H1 (cell line): Measurements from ENCODE around the gene COL5A1. TPM values are rescaled to one million over a fixed set of nuclear protein-coding genes. Genes with fewer than 3 reads are reported as not detected.

Experiments
- CTCF ChIA-PET: fragments of 300-600 bp; sonication (Branson Sonifier 250); formaldehyde crosslinking; loops from one replicate; lab custom pipeline; 2021; ENCODE audit not compliant: partially characterized antibody; lab: Charles Lee
- POLR2A ChIA-PET: fragments of 300-600 bp; sonication (Branson Sonifier 250); formaldehyde crosslinking; loops from one replicate; lab custom pipeline; 2021; ENCODE audit warnings: inconsistent platforms; ENCODE audit not compliant: partially characterized antibody; lab: Charles Lee
- DNase-seq, 2 experiments: peaks; one replicate each; pipeline versions ENCODE4 v3.0.0 to v3.0.0-alpha.2; 2010 to 2022; ENCODE audit warnings: low spot score in 2 of 2, low read depth in 1 of 2, mixed read lengths in 1 of 2
- FAIRE-seq: peaks from 2 replicates; lab custom pipeline; 2011; peaks lifted over from hg19 to GRCh38; lab: Jason Lieb, UNC
- H2AFZ ChIP-seq: 2 replicates; pipeline ENCODE4 v1.8.1; 2012; ENCODE audit warnings: low read length, inconsistent platforms
- H2AK5ac ChIP-seq: 2 replicates; pipeline ENCODE4 v1.6.1; 2013; ENCODE audit warnings: low read depth, low read length
- H2BK120ac ChIP-seq: replicated peaks from 2 replicates; pipeline ENCODE3; 2013; ENCODE audit warnings: low read depth, low read length, inconsistent platforms
- H2BK12ac ChIP-seq: 2 replicates; pipeline ENCODE4 v1.6.1; 2013; ENCODE audit warnings: low read depth, low read length
- H2BK15ac ChIP-seq: 2 replicates; pipeline ENCODE4 v1.6.1; 2013; ENCODE audit warnings: low read length
- H2BK20ac ChIP-seq: 2 replicates; pipeline ENCODE4 v1.6.1; 2013; ENCODE audit warnings: low read length
- H2BK5ac ChIP-seq: 2 replicates; pipeline ENCODE4 v1.6.1; 2013; ENCODE audit warnings: low read depth, low read length
- H3K14ac ChIP-seq: 2 replicates; pipeline ENCODE4 v1.6.1; 2013; ENCODE audit warnings: inconsistent platforms; ENCODE audit not compliant: insufficient read length
- H3K18ac ChIP-seq: 2 replicates; pipeline ENCODE4 v1.6.1; 2013; ENCODE audit warnings: low read length; ENCODE audit errors: extremely low read depth
- H3K23ac ChIP-seq: 2 replicates; pipeline ENCODE4 v1.6.1; 2013; ENCODE audit warnings: inconsistent platforms; ENCODE audit not compliant: insufficient read length
- H3K23me2 ChIP-seq: 2 replicates; pipeline ENCODE4 v1.6.1; 2013; ENCODE audit warnings: low read depth, low read length
- H3K27ac ChIP-seq: 2 replicates; pipeline ENCODE4 v1.6.1; 2011; ENCODE audit warnings: low read depth, low read length, inconsistent platforms
- H3K27me3 ChIP-seq, 4 experiments: replicated peaks in 1 of 4; 1 replicate in 1 of 4; 2 replicates in 3 of 4; pipeline versions ENCODE4 v1.6.1 to v1.8.1; 2011 to 2013; ENCODE audit warnings: low read length in 3 of 4, mild to moderate bottlenecking in 3 of 4, inconsistent platforms in 2 of 4, mixed read lengths in 2 of 4, moderate library complexity in 1 of 4; ENCODE audit not compliant: control insufficient read depth in 3 of 4, insufficient read depth in 3 of 4; ENCODE audit errors: extremely low read depth in 1 of 4
- H3K36me3 ChIP-seq, 4 experiments: 2 replicates each; pipeline versions ENCODE4 v1.6.1 to v1.8.1; 2011 to 2013; ENCODE audit warnings: mild to moderate bottlenecking in 4 of 4, low read length in 3 of 4, moderate library complexity in 2 of 4, control low read depth in 1 of 4, inconsistent platforms in 1 of 4; ENCODE audit not compliant: insufficient read depth in 4 of 4, control insufficient read depth in 2 of 4
- H3K4ac ChIP-seq: replicated peaks from 2 replicates; pipeline ENCODE3; 2013; ENCODE audit warnings: low read length, low read depth, mixed read lengths, inconsistent platforms; ENCODE audit not compliant: insufficient read length
- H3K4me1 ChIP-seq, 4 experiments: replicated peaks in 1 of 4; 1 replicate in 1 of 4; 2 replicates in 3 of 4; pipeline versions ENCODE4 v1.6.1 to v1.8.1; 2011 to 2013; ENCODE audit warnings: low read length in 3 of 4, inconsistent platforms in 2 of 4, mixed read lengths in 1 of 4; ENCODE audit not compliant: insufficient read depth in 4 of 4, control insufficient read depth in 3 of 4
- H3K4me2 ChIP-seq, 2 experiments: 2 replicates each; pipeline versions ENCODE4 v1.6.1 to v1.8.1; 2011 to 2013; ENCODE audit warnings: low read depth in 2 of 2, low read length in 2 of 2, control low read depth in 1 of 2, inconsistent platforms in 1 of 2, mild to moderate bottlenecking in 1 of 2; ENCODE audit not compliant: insufficient read depth in 1 of 2
- H3K4me3 ChIP-seq, 4 experiments: fragments of 200-600, 300-600 bp in 1 of 4; sonication (generic), shearing (Covaris generic), sonication (Bioruptor Twin) in 1 of 4; 2 replicates each; pipeline versions ENCODE4 v1.5.1 to v1.8.1; 2011 to 2016; ENCODE audit warnings: low read length in 4 of 4, low read depth in 3 of 4, control low read depth in 2 of 4, inconsistent platforms in 2 of 4, mild to moderate bottlenecking in 2 of 4, mixed read lengths in 1 of 4, moderate library complexity in 1 of 4; ENCODE audit not compliant: insufficient read depth in 2 of 4; ENCODE audit errors: extremely low read depth in 1 of 4
- H3K56ac ChIP-seq: replicated peaks from 2 replicates; pipeline ENCODE3; 2013; ENCODE audit warnings: low read depth, mild to moderate bottlenecking, mixed read lengths, low read length, inconsistent platforms; ENCODE audit not compliant: insufficient read length
- H3K79me1 ChIP-seq: 2 replicates; pipeline ENCODE4 v1.6.1; 2013; ENCODE audit warnings: low read depth, low read length, control low read depth
- H3K79me2 ChIP-seq, 2 experiments: 2 replicates each; pipeline versions ENCODE4 v1.6.1 to v1.8.1; 2012 to 2013; ENCODE audit warnings: low read length in 2 of 2, mild to moderate bottlenecking in 2 of 2, inconsistent platforms in 1 of 2; ENCODE audit not compliant: insufficient read depth in 2 of 2, control insufficient read depth in 1 of 2
- H3K9ac ChIP-seq, 4 experiments: replicated peaks in 1 of 4; 1 replicate in 1 of 4; 2 replicates in 3 of 4; pipeline versions ENCODE4 v1.6.1 to v1.8.1; 2011 to 2013; ENCODE audit warnings: low read depth in 3 of 4, low read length in 3 of 4, control low read depth in 2 of 4, mild to moderate bottlenecking in 2 of 4, moderate library complexity in 2 of 4, inconsistent platforms in 1 of 4; ENCODE audit errors: extremely low read depth in 1 of 4
- H3K9me3 ChIP-seq, 2 experiments: 2 replicates each; pipeline versions ENCODE4 v1.6.1 to v1.8.1; 2012 to 2013; ENCODE audit warnings: mild to moderate bottlenecking in 2 of 2, moderate library complexity in 2 of 2, control low read depth in 1 of 2, inconsistent platforms in 1 of 2, low read depth in 1 of 2, low read length in 1 of 2, mixed read lengths in 1 of 2; ENCODE audit not compliant: insufficient read depth in 2 of 2
- H4K20me1 ChIP-seq, 2 experiments: replicated peaks in 1 of 2; 2 replicates each; pipeline versions ENCODE3 to v1.8.1; 2011 to 2013; ENCODE audit warnings: inconsistent platforms in 2 of 2, low read length in 2 of 2, mild to moderate bottlenecking in 1 of 2; ENCODE audit not compliant: insufficient read depth in 2 of 2, control insufficient read depth in 1 of 2
- H4K5ac ChIP-seq: 2 replicates; pipeline ENCODE4 v1.6.1; 2013; ENCODE audit warnings: low read length, low read depth, mixed read lengths, inconsistent platforms; ENCODE audit not compliant: insufficient read length
- H4K8ac ChIP-seq: 2 replicates; pipeline ENCODE4 v1.8.0; 2013; ENCODE audit warnings: mild to moderate bottlenecking, moderate library complexity, low read length, inconsistent platforms; ENCODE audit not compliant: insufficient read depth; ENCODE audit errors: extremely low read depth
- H4K91ac ChIP-seq: replicated peaks from 2 replicates; pipeline ENCODE3; 2013; ENCODE audit warnings: low read length, mixed read lengths, inconsistent platforms; ENCODE audit not compliant: insufficient read length
- CREB1 ChIP-seq: IDR thresholded peaks from 2 replicates; pipeline ENCODE4 v1.6.1; 2012; ENCODE audit warnings: inconsistent platforms
- CTCF ChIP-seq, 3 experiments: IDR thresholded peaks; 1 replicate in 2 of 3; 2 replicates in 1 of 3; pipeline versions ENCODE4 v1.5.1 to v1.6.1; 2011; ENCODE audit warnings: low read length in 3 of 3, mild to moderate bottlenecking in 3 of 3, inconsistent platforms in 2 of 3, low read depth in 1 of 3, moderate library complexity in 1 of 3; ENCODE audit not compliant: insufficient read depth in 1 of 3; ENCODE audit errors: control extremely low read depth in 1 of 3
- GTF2F1 ChIP-seq: IDR thresholded peaks from 2 replicates; pipeline ENCODE4 v1.6.1; 2012; ENCODE audit warnings: low read depth, low read length, improper control_type of control experiment, borderline replicate concordance
- HDAC6 ChIP-seq: IDR thresholded peaks from one replicate; pipeline ENCODE4 v1.7.1; 2012; ENCODE audit warnings: low read depth, mild to moderate bottlenecking, inconsistent platforms, low read length, moderate library complexity
- KDM1A ChIP-seq: fragments of 200-600, 300-600 bp; sonication (generic); IDR thresholded peaks from 2 replicates; pipeline ENCODE4 v1.7.1; 2016; ENCODE audit warnings: mild to moderate bottlenecking, low read length, borderline replicate concordance
- PHF8 ChIP-seq: fragments of 200-600 bp; sonication (generic); conservative IDR thresholded peaks from 2 replicates; pipeline ENCODE4 v1.7.1; 2012; ENCODE audit warnings: low read depth, mild to moderate bottlenecking, inconsistent platforms, low read length, moderate library complexity
- POLR2A ChIP-seq, 2 experiments: IDR thresholded peaks; 1 replicate in 1 of 2; 2 replicates in 1 of 2; pipeline ENCODE4 v1.6.1; 2011; ENCODE audit warnings: low read depth in 2 of 2, low read length in 2 of 2, mild to moderate bottlenecking in 2 of 2; ENCODE audit errors: control extremely low read depth in 1 of 2
- SIRT6 ChIP-seq: IDR thresholded peaks from one replicate; pipeline ENCODE4 v1.7.1; 2012; ENCODE audit warnings: low read length, inconsistent platforms
- TAF1 ChIP-seq: IDR thresholded peaks from 2 replicates; pipeline ENCODE4 v1.6.1; 2011; ENCODE audit warnings: mild to moderate bottlenecking, low read depth, low read length
- WGBS, 2 experiments: shearing (Covaris generic) in 1 of 2; methylation state at CpG; one replicate each; pipeline versions ENCODE4 v1.1.6 to v1.1.7; 2013 to 2015; ENCODE audit warnings: low lambda C conversion rate in 2 of 2, mixed read lengths in 2 of 2, inconsistent platforms in 1 of 2, low coverage in 1 of 2, missing lambda C conversion rate in 1 of 2; ENCODE audit not compliant: insufficient replicate concordance in 2 of 2, insufficient coverage in 1 of 2, insufficient read length in 1 of 2; ENCODE audit errors: extremely low coverage in 1 of 2, missing lambda C conversion rate in 1 of 2; 5-methylcytosine and 5-hydroxymethylcytosine counted together
- polyA plus RNA-seq, 7 experiments: library from polyadenylated mRNA; depleted of rRNA in 3 of 7; stranded (reverse) in 5 of 7; unstranded in 2 of 7; fragments of >200 nt in 5 of 7; fragments of 200-250 nt in 2 of 7; gene quantifications; 1 replicate in 5 of 7; 2 replicates in 1 of 7; 4 replicates in 1 of 7; pipeline versions ENCODE4 v1.2.1 to v1.2.3, GENCODE V29; 2011 to 2013; ENCODE audit warnings: missing spikeins in 2 of 7, mixed read lengths in 2 of 7
- total RNA-seq: library from RNA; stranded (reverse); fragmentation: NEBNext Ultra II Directional; extraction: Animal tissue kit (Norgen Biotek cat#: 25700); gene quantifications from 2 replicates; pipeline ENCODE4 v1.2.1, GENCODE V29; 2021
- TF ChIP-seq, protein P1 (sequence below): IDR thresholded peaks from 2 replicates; pipeline ENCODE4 v1.6.1; 2011; ENCODE audit warnings: low read depth, mild to moderate bottlenecking, low read length; ENCODE audit not compliant: insufficient read depth

Gene COL5A1
- total and polyA plus RNA-seq, 2 of the 8 experiments (the other 6 are each of a cell fraction or from before 2014, with no cell fraction given), result 3.8 to 12.0 TPM

GRCh38 chr9:134694368-134694665 lies 52.7 kb downstream of the COL5A1 start:
- CTCF ChIA-PET, result interaction anchor here (1.0 to 8.0 kb wide), 4 partner anchors 15 to 779 kb away, joined by 3 to 54 read pairs (median 4); no protein-coding TSS in a partner anchor
- Histone ChIP-seq H3K4me3 (no peak overlapping the region), H3K14ac (no peak overlapping the region), H2BK12ac (no peak overlapping the region), H4K5ac (no peak overlapping the region), H3K4me1 (peaks cover 0 to 10% (median 2%) of the 10 kb centered on the region in 4 experiments; a peak in 3 of 7 replicates), H2BK5ac (no peak overlapping the region), H3K56ac (no peak overlapping the region), H3K4me2 (no peak overlapping the region), H2AFZ (no peak overlapping the region), H3K23ac (no peak overlapping the region), H4K20me1 (peaks cover 0 to 3% of the 10 kb centered on the region in 2 experiments), H2BK120ac (no peak overlapping the region), H3K79me2 (no peaks in the 10 kb centered on the region), H4K91ac (no peak overlapping the region), H3K79me1 (no peaks in the 10 kb centered on the region; the same call in 1 of the 2 replicates), H2BK15ac (no peak overlapping the region), H3K9ac (no peak overlapping the region), H3K23me2 (no peaks in the 10 kb centered on the region), H3K4ac (no peak overlapping the region), H3K9me3 (no peaks in the 10 kb centered on the region), H2BK20ac (no peak overlapping the region), H3K27me3 (no peaks in the 10 kb centered on the region), H3K27ac (no peak overlapping the region), H3K18ac (no peak overlapping the region), H2AK5ac (no peak overlapping the region), H4K8ac (no peak overlapping the region), H3K36me3 (no peaks in the 10 kb centered on the region)
- TF ChIP-seq CREB1 (no peak), TAF1 (no peak), PHF8 (no peak), GTF2F1 (no peak), KDM1A (no peak), POLR2A (IDR thresholded peaks at IDR 0.05; ENCODE audit: control extremely low read depth in 1 of 2, low read depth in 2 of 2, low read length in 2 of 2) (no peak), CTCF (IDR thresholded peaks at IDR 0.05; ENCODE audit: control extremely low read depth in 1 of 3, insufficient read depth in 1 of 3, low read depth in 1 of 3, low read length in 3 of 3) (no peak), HDAC6 (no peak), SIRT6 (no peak)
- TF ChIP-seq, protein P1, sequence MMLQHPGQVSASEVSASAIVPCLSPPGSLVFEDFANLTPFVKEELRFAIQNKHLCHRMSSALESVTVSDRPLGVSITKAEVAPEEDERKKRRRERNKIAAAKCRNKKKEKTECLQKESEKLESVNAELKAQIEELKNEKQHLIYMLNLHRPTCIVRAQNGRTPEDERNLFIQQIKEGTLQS, result no peak
- 89% methylated on average over 5 of the region's 6 CpGs; no CpG with 5 or more reads in 1 of the 2 experiments for WGBS, 2 experiments
- POLR2A ChIA-PET, result no interaction called here
- no peak for DNase-seq
- FAIRE-seq, result no peak
